GM10266 (cell line): ENCODE data around the gene ZBTB16.

ENCODE experiments used
- DNase-seq: peaks from one replicate; pipeline ENCODE4 v3.0.0; 2012; ENCODE audit errors: extremely low spot score
- CTCF ChIP-seq: IDR thresholded peaks from 2 replicates; pipeline ENCODE4 v1.5.1; 2012; ENCODE audit warnings: mild to moderate bottlenecking, low read depth; ENCODE audit not compliant: control insufficient read depth, insufficient read depth; ENCODE audit errors: missing control alignments

ZBTB16 gene

GRCh38 chr11:114088836-114089235 is 29.3 kb downstream of the ZBTB16 start:
- DNase-seq = no peak
- TF ChIP-seq CTCF = no peak

GRCh38 chr11:114089748-114090147 is 30.2 kb downstream of the ZBTB16 start:
- TF ChIP-seq CTCF = no peak
- no peak for DNase-seq

- DNase-seq = no peak
- TF ChIP-seq CTCF = no peak
These were observed 30.9 kb downstream of the ZBTB16 start for GRCh38 chr11:114090225-114090910.

GRCh38 chr11:114090976-114091375 is 31.5 kb downstream of the ZBTB16 start:
- no peak for TF ChIP-seq CTCF
- no peak for DNase-seq

- no peak for TF ChIP-seq CTCF
- no peak for DNase-seq
These were observed 32.2 kb downstream of the ZBTB16 start for GRCh38 chr11:114091516-114092397.

- TF ChIP-seq CTCF = no peak
- DNase-seq = no peak
These were observed 33.0 kb downstream of the ZBTB16 start for GRCh38 chr11:114092478-114092877.

GRCh38 chr11:114092953-114093352 is 33.4 kb downstream of the ZBTB16 start:
- DNase-seq = no peak
- TF ChIP-seq CTCF = no peak
